Left ventricle myocardium inferior (tissue), 1 donor: ENCODE measurements around the gene NOC4L. TPM values are rescaled to one million over a fixed set of nuclear protein-coding genes. Genes with fewer than 3 reads are reported as not detected.
A peak's percentile ranks its signal among the peaks of the same experiment; 100 is the strongest.

Experiments
- DNase-seq: peaks from one replicate; pipeline ENCODE4 v3.0.0-alpha.2; 2020
- H3K27ac ChIP-seq: fragments of 200-600 bp; replicated peaks from 2 replicates; pipeline ENCODE4 v1.8.0; 2021
- H3K27me3 ChIP-seq: fragments of 200-600 bp; 2 replicates; pipeline ENCODE4 v1.8.0; 2021; ENCODE audit warnings: low read depth
- H3K36me3 ChIP-seq: fragments of 200-600 bp; 2 replicates; pipeline ENCODE4 v1.8.0; 2021
- H3K4me1 ChIP-seq: fragments of 200-600 bp; 2 replicates; pipeline ENCODE4 v1.8.0; 2021
- H3K4me3 ChIP-seq: fragments of 200-600 bp; 2 replicates; pipeline ENCODE4 v1.8.0; 2021; ENCODE audit warnings: mild to moderate bottlenecking, moderate library complexity
- H3K9me3 ChIP-seq: fragments of 200-600 bp; replicated peaks from 2 replicates; pipeline ENCODE4 v1.8.0; 2021
- CTCF ChIP-seq: fragments of 200-600 bp; IDR thresholded peaks from 2 replicates; pipeline ENCODE4 v1.8.0; 2021; ENCODE audit warnings: antibody characterized with exemption, mild to moderate bottlenecking, borderline replicate concordance
- intact Hi-C: fragments of 100-400 bp; cut with micrococcal nuclease; formaldehyde crosslinking; loops from one replicate; pipeline ENCODE4 v1.11.0; 2022
- total RNA-seq: library from RNA; stranded (reverse); fragmentation: NEBNext Ultra II Directional; extraction: Animal tissue kit (Norgen Biotek cat#: 25700); gene quantifications from one replicate; pipeline ENCODE4 v1.2.1, GENCODE V29; 2021
- donor health status: DM: no; HTN: yes; CAD: no; lungs with severe emphysema.

The NOC4L gene
- total RNA-seq, 1 donor from 2014 or later = 10.3 TPM

GRCh38 chr12:132185705-132186104 lies 41.4 kb downstream of the NOC4L start:
- TF ChIP-seq CTCF = no peak
- no peak for DNase-seq
- Histone ChIP-seq H3K36me3 (no peaks in the 10 kb centered on the region), H3K4me1 (peaks cover 20% of the 10 kb centered on the region), H3K9me3 (peaks cover 32% of the 10 kb centered on the region), H3K4me3 (no peak overlapping the region), H3K27ac (no peak overlapping the region), H3K27me3 (peaks cover 63% of the 10 kb centered on the region)
- intact Hi-C loops = no loop called here

GRCh38 chr12:132186208-132186856 lies 42.1 kb downstream of the NOC4L start:
- H3K36me3 ChIP-seq = no peaks in the 10 kb centered on the region
- no peak overlapping the region for H3K4me3 ChIP-seq
- H3K27ac ChIP-seq = no peak overlapping the region
- H3K9me3 ChIP-seq = peaks cover 32% of the 10 kb centered on the region
- intact Hi-C loops = no loop called here
- peaks cover 20% of the 10 kb centered on the region for H3K4me1 ChIP-seq
- H3K27me3 ChIP-seq = peaks cover 65% of the 10 kb centered on the region
- TF ChIP-seq CTCF = no peak
- no peak for DNase-seq

DNA sequence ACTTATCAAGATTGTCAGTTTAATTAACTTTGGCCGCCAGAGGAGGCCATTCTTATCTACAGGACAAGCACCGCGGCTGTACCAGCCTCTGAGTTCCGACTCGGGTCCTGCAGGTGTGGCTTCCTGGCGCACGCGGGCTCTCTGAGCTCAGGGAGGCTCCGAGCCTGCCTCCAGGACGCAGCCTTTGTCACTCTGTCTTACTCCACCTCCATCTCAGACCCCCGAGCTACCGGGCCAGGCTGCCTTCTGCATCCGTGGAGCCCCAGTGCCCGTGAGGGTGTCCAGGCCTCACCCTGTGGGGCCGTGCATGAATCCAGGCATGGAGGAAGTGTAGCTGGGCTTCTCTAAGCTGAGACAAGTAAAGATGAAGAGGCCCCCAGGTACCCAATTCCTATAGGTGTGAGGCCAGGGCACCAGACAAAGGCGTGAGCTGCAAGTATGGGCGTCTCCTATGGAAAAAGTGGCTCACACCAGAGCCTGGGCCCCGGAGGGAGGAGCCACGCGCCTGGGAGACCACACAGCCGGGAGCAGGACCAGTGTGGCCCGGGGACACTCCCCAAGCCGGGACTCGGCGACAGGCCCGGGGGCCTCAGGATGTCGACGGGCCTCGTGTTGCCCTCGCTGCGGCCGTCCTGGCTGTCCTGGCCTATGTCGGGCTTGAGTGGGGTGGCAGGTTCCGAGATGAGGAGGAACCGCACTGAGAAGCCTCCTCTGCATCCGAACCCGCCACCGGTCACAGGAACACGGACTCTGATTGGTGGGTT lies 42.8 kb downstream of the NOC4L start:
- Histone ChIP-seq H3K27ac (no peak overlapping the region), H3K27me3 (peaks cover 65% of the 10 kb centered on the region), H3K4me1 (peaks cover 20% of the 10 kb centered on the region), H3K4me3 (no peak overlapping the region), H3K9me3 (peaks cover 32% of the 10 kb centered on the region), H3K36me3 (no peaks in the 10 kb centered on the region)
- intact Hi-C loops = no loop called here
- no peak for TF ChIP-seq CTCF
- DNase-seq = no peak

GRCh38 chr12:132187646-132188450 lies 43.6 kb downstream of the NOC4L start:
- peaks cover 32% of the 10 kb centered on the region for H3K9me3 ChIP-seq
- H3K27ac ChIP-seq = no peak overlapping the region
- no peaks in the 10 kb centered on the region for H3K36me3 ChIP-seq
- intact Hi-C loops = no loop called here
- H3K27me3 ChIP-seq = peaks cover 63% of the 10 kb centered on the region
- TF ChIP-seq CTCF = no peak
- H3K4me1 ChIP-seq = peaks cover 20% of the 10 kb centered on the region
- H3K4me3 ChIP-seq = no peak overlapping the region
- no peak for DNase-seq

DNA sequence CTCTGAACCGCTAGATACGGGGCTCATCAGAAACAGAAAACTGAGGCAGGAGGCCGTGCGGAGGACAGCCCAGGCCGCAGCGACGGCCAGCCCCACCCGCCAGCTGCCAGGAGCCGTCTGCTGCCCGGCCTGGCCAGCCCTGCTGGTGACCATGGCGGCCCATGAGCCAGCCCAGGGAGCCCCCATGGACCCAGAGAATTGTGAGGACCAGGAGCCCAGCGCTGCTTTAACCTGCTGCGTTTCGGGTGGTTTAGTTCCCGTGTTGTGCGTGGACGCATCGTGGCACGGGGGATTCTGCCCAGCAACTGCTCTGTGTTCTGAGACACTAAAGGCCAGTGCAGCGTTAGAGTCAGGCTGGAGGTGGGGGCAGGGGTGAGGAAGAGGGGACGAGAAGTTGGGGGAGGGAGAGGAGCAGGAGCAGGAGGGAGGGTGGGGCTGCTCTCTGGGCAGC lies 44.2 kb downstream of the NOC4L start:
- intact Hi-C loops = no loop called here
- Histone ChIP-seq H3K4me3 (peak overlapping the region; percentile 70), H3K4me1 (peaks cover 20% of the 10 kb centered on the region), H3K27ac (no peak overlapping the region), H3K36me3 (no peaks in the 10 kb centered on the region), H3K27me3 (peaks cover 63% of the 10 kb centered on the region), H3K9me3 (peaks cover 33% of the 10 kb centered on the region)
- TF ChIP-seq CTCF = no peak
- no peak for DNase-seq
